Naive thymus-derived CD4-positive, alpha-beta T cell (primary cell): Measurements from ENCODE around the gene ACOXL. TPM values are rescaled to one million over a fixed set of nuclear protein-coding genes. Genes with fewer than 3 reads are reported as not detected.
A peak's percentile ranks its signal among the peaks of the same experiment; 100 is the strongest.

ENCODE experiments used
- ATAC-seq: fragments of 150-1000 bp; cut with Tn5 transposase; 2 replicates; pipeline ENCODE4 v1.10.0; 2021; ENCODE audit warnings: mild to moderate bottlenecking, moderate library complexity
- CTCF ChIA-PET: fragments of 350-600 bp; sonication (Branson Sonifier 250); formaldehyde crosslinking; loops from one replicate; lab custom pipeline; 2021; ENCODE audit warnings: antibody characterized with exemption; lab: Charles Lee
- POLR2A ChIA-PET: fragments of 350-600 bp; sonication (Branson Sonifier 250); formaldehyde crosslinking; loops from one replicate; lab custom pipeline; 2021; ENCODE audit warnings: antibody characterized with exemption, inconsistent platforms; lab: Charles Lee
- DNase-seq, 9 donors: peaks; one replicate each; pipeline versions ENCODE4 v3.0.0 to v3.0.0-alpha.2; 2020 to 2022; ENCODE audit warnings: mixed read lengths in 1 of 9
- H3K27ac ChIP-seq: one replicate; pipeline ENCODE4 v1.7.0; 2013; ENCODE audit warnings: mild to moderate bottlenecking, low read depth, low read length, moderate library complexity
- H3K27me3 ChIP-seq, 2 donors: one replicate each; pipeline ENCODE4 v1.7.0; 2013; ENCODE audit warnings: low read length in 2 of 2, mild to moderate bottlenecking in 2 of 2, moderate library complexity in 2 of 2; ENCODE audit not compliant: control insufficient read depth in 2 of 2, insufficient read depth in 2 of 2
- H3K36me3 ChIP-seq, 3 experiments: 1 replicate in 2 of 3; 2 replicates in 1 of 3; pipeline ENCODE4 v1.7.0; 2013; ENCODE audit warnings: low read length in 3 of 3, mild to moderate bottlenecking in 3 of 3, moderate library complexity in 1 of 3; ENCODE audit not compliant: insufficient read depth in 3 of 3, control insufficient read depth in 2 of 3
- H3K4me1 ChIP-seq, 2 donors: one replicate each; pipeline ENCODE4 v1.7.0; 2013; ENCODE audit warnings: low read length in 2 of 2, mild to moderate bottlenecking in 2 of 2, moderate library complexity in 1 of 2; ENCODE audit not compliant: control insufficient read depth in 2 of 2, insufficient read depth in 2 of 2
- H3K4me3 ChIP-seq: 2 replicates; pipeline ENCODE4 v1.7.0; 2013; ENCODE audit warnings: mild to moderate bottlenecking, low read length
- H3K9me3 ChIP-seq, 3 experiments: 1 replicate in 2 of 3; 2 replicates in 1 of 3; pipeline ENCODE4 v1.7.0; 2013; ENCODE audit warnings: low read length in 3 of 3; ENCODE audit not compliant: control insufficient read depth in 2 of 3
- H3K27ac Mint-ChIP-seq, 9 donors: one replicate each; pipeline ENCODE4 v1.8.0; 2020 to 2022; ENCODE audit warnings: mixed read lengths in 9 of 9, mild to moderate bottlenecking in 8 of 9, moderate library complexity in 5 of 9, inconsistent platforms in 2 of 9
- H3K27me3 Mint-ChIP-seq, 5 donors: one replicate each; pipeline ENCODE4 v1.8.0; 2021 to 2022; ENCODE audit warnings: mixed read lengths in 5 of 5, mild to moderate bottlenecking in 1 of 5
- H3K36me3 Mint-ChIP-seq, 5 donors: one replicate each; pipeline ENCODE4 v1.8.0; 2020 to 2022; ENCODE audit warnings: mixed read lengths in 5 of 5, mild to moderate bottlenecking in 3 of 5, inconsistent platforms in 1 of 5
- H3K4me1 Mint-ChIP-seq, 7 donors: one replicate each; pipeline ENCODE4 v1.8.0; 2020 to 2022; ENCODE audit warnings: mixed read lengths in 7 of 7, mild to moderate bottlenecking in 3 of 7, inconsistent platforms in 1 of 7
- H3K4me3 Mint-ChIP-seq, 10 donors: one replicate each; pipeline ENCODE4 v1.8.0; 2020 to 2022; ENCODE audit warnings: mild to moderate bottlenecking in 10 of 10, mixed read lengths in 10 of 10, moderate library complexity in 6 of 10, inconsistent platforms in 2 of 10
- H3K9me3 Mint-ChIP-seq, 11 donors: one replicate each; pipeline ENCODE4 v1.8.0; 2020 to 2022; ENCODE audit warnings: mixed read lengths in 11 of 11, mild to moderate bottlenecking in 4 of 11, inconsistent platforms in 1 of 11, moderate library complexity in 1 of 11
- intact Hi-C, 2 donors: fragments of 100-400 bp; cut with micrococcal nuclease; formaldehyde crosslinking; loops; one replicate each; pipeline ENCODE4 v1.15.1; 2023
- polyA plus RNA-seq, 2 donors: library from polyadenylated mRNA; unstranded; fragments of 300-500 nt; fragmentation: Illumina TruSeq; gene quantifications; one replicate each; pipeline ENCODE4 v1.2.3, GENCODE V29; 2021
- total RNA-seq, 6 experiments: library from RNA in 5 of 6; stranded (reverse) in 5 of 6; gene quantifications; 1 replicate in 5 of 6; 2 replicates in 1 of 6; pipeline ENCODE4 v1.2.3 and lab custom pipeline; 2021 to 2026

ACOXL gene
- total and polyA plus RNA-seq, 7 experiments from 2014 or later = 0.29 TPM; not detected in 6

DNA sequence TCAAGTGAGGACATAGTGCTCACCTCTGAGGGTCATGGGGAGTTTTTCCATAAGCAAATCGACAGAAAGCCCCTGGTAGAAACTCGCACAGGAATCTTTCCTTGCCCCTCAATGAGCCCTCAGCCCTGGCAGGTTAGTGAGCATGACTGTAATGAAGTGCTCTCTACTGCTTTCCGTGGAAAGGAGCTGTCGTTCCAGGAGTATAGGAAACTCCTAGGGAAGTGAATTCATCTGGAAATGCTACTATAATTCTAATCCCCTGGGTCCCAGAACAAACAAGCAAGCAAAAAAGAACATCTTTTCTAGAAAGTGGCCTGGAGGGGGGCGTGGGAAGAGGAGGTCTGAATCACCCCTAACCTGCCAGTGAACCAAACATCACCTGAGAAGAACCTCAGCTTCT is 406.5 kb downstream of the ACOXL start:
- no peak overlapping the region for H3K4me3 Mint-ChIP-seq
- Histone ChIP-seq H3K27ac (no peak overlapping the region), H3K9me3 (no peaks in the 10 kb centered on the region), H3K4me3 (no peak overlapping the region), H3K27me3 (no peaks in the 10 kb centered on the region), H3K4me1 (no peaks in the 10 kb centered on the region), H3K36me3 (peaks cover 0 to 8% (median 0%) of the 10 kb centered on the region in 3 experiments)
- intact Hi-C loops = no loop called here
- DNase-seq (no peak), ATAC-seq (no peak)
- POLR2A ChIA-PET = no interaction called here
- H3K4me1 Mint-ChIP-seq = peaks cover 15 to 34% (median 26%) of the 10 kb centered on the region in 7 donors
- CTCF ChIA-PET = no interaction called here
- H3K9me3 Mint-ChIP-seq = peaks cover 0 to 3% (median 0%) of the 10 kb centered on the region in 11 donors
- H3K36me3 Mint-ChIP-seq = peaks cover 6 to 54% (median 33%) of the 10 kb centered on the region in 5 donors
- H3K27ac Mint-ChIP-seq = peak overlapping the region in 1 of 9 donors; percentile 15
- peaks cover 0 to 5% (median 0%) of the 10 kb centered on the region in 5 donors for H3K27me3 Mint-ChIP-seq

DNA sequence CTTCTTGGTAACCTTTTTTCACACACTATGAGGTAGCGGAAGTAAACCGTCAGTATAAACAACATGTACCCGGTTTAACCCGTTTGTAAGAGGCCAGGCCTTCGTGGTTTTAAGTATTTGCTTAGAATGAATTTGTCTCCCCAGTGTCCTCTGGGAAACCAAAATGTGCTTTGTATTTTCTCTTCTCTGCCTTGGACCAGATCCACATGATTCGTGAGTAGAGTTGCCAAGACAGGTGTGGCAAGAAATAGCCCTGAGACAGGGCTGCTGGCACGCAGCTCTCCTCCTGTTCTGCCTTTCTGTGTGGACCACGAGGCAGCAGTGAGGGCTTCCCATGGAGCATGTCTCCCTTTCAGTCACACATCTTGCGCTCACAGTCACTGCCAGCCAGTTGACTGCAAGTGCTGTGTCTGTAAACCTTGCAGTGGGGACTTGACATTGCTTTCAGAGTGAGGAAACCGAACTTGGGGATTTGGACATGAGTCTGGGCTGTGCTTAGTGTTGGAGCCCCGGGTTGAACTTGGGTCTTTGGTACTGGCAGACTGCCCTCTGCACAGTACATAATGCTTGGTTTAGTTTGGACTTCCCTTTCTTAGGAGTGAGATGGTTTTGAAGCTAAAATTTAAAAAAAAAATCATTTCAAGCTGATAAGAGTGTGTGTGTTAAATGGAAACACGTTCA is 407.4 kb downstream of the ACOXL start:
- H3K27ac ChIP-seq = no peak overlapping the region
- peaks cover 0 to 8% (median 0%) of the 10 kb centered on the region in 3 experiments for H3K36me3 ChIP-seq
- H3K4me3 ChIP-seq = no peak overlapping the region
- Mint-ChIP-seq H3K36me3 (peaks cover 6 to 56% (median 36%) of the 10 kb centered on the region in 5 donors), H3K27ac (peak overlapping the region in 1 of 9 donors; percentile 2), H3K9me3 (peaks cover 0 to 3% (median 0%) of the 10 kb centered on the region in 11 donors), H3K4me1 (peaks cover 11 to 27% (median 17%) of the 10 kb centered on the region in 7 donors), H3K4me3 (no peak overlapping the region), H3K27me3 (peaks cover 0 to 5% (median 0%) of the 10 kb centered on the region in 5 donors)
- no peaks in the 10 kb centered on the region for H3K4me1 ChIP-seq
- H3K27me3 ChIP-seq = no peaks in the 10 kb centered on the region
- DNase-seq = no peak
- no peaks in the 10 kb centered on the region for H3K9me3 ChIP-seq
- CTCF ChIA-PET = no interaction called here
- ATAC-seq = no peak
- intact Hi-C loops = no loop called here
- POLR2A ChIA-PET = no interaction called here

- ATAC-seq (no peak), DNase-seq (no peak)
- Histone ChIP-seq H3K4me3 (no peak overlapping the region), H3K4me1 (no peaks in the 10 kb centered on the region), H3K9me3 (no peaks in the 10 kb centered on the region), H3K27me3 (no peaks in the 10 kb centered on the region), H3K36me3 (peaks cover 0 to 8% (median 0%) of the 10 kb centered on the region in 3 experiments), H3K27ac (no peak overlapping the region)
- H3K4me1 Mint-ChIP-seq = peaks cover 8 to 25% (median 12%) of the 10 kb centered on the region in 7 donors
- H3K4me3 Mint-ChIP-seq = no peak overlapping the region
- H3K27me3 Mint-ChIP-seq = peaks cover 0 to 5% (median 0%) of the 10 kb centered on the region in 5 donors
- peaks cover 0 to 3% (median 0%) of the 10 kb centered on the region in 11 donors for H3K9me3 Mint-ChIP-seq
- intact Hi-C loops = no loop called here
- H3K27ac Mint-ChIP-seq = no peak overlapping the region
- CTCF ChIA-PET = no interaction called here
- POLR2A ChIA-PET = no interaction called here
- peaks cover 6 to 58% (median 36%) of the 10 kb centered on the region in 5 donors for H3K36me3 Mint-ChIP-seq
Measured at GRCh38 chr2:111140815-111141214, 408.4 kb downstream of the ACOXL start.

DNA sequence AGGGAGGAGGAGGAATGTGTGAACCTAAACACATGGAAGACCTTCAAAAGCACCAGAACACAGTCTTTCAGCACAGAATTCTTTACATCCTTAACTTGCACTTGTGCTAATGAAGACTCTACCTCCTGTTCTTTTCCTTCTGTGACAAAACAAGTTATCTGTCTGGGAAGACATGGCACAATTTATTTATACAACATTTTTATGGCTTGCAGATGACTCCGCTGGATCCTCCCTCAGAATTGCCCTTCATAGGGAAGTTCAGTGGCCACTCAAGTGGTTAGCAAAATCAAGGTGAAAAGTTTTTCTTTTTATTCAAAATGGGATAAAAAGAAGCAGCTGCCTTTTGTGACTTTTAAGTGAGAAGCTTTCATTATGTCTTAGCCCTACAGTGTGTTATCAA is 409.7 kb downstream of the ACOXL start:
- Mint-ChIP-seq H3K4me3 (no peak overlapping the region), H3K4me1 (peaks cover 8 to 25% (median 13%) of the 10 kb centered on the region in 7 donors), H3K27me3 (peaks cover 0 to 5% (median 0%) of the 10 kb centered on the region in 5 donors), H3K27ac (no peak overlapping the region), H3K9me3 (peaks cover 0 to 3% (median 0%) of the 10 kb centered on the region in 11 donors), H3K36me3 (peaks cover 4 to 53% (median 35%) of the 10 kb centered on the region in 5 donors)
- CTCF ChIA-PET = no interaction called here
- no peaks in the 10 kb centered on the region for H3K4me1 ChIP-seq
- peaks cover 0 to 8% (median 0%) of the 10 kb centered on the region in 3 experiments for H3K36me3 ChIP-seq
- DNase-seq (no peak), ATAC-seq (no peak)
- H3K4me3 ChIP-seq = no peak overlapping the region
- POLR2A ChIA-PET = no interaction called here
- no peaks in the 10 kb centered on the region for H3K27me3 ChIP-seq
- no peaks in the 10 kb centered on the region for H3K9me3 ChIP-seq
- intact Hi-C loops = no loop called here
- H3K27ac ChIP-seq = no peak overlapping the region

- H3K36me3 Mint-ChIP-seq = peaks cover 0 to 48% (median 31%) of the 10 kb centered on the region in 5 donors
Measured at GRCh38 chr2:111143107-111143842, 410.9 kb downstream of the ACOXL start.

GRCh38 chr2:111143843-111144198 is 411.4 kb downstream of the ACOXL start:
- Histone ChIP-seq H3K4me3 (no peak overlapping the region), H3K4me1 (no peaks in the 10 kb centered on the region), H3K27me3 (no peaks in the 10 kb centered on the region), H3K27ac (no peak overlapping the region), H3K9me3 (no peaks in the 10 kb centered on the region), H3K36me3 (peaks cover 0 to 8% (median 0%) of the 10 kb centered on the region in 3 experiments)
- H3K4me3 Mint-ChIP-seq = no peak overlapping the region
- intact Hi-C loops = no loop called here
- peaks cover 0 to 3% (median 0%) of the 10 kb centered on the region in 11 donors for H3K9me3 Mint-ChIP-seq
- H3K27me3 Mint-ChIP-seq = peaks cover 0 to 5% (median 0%) of the 10 kb centered on the region in 5 donors
- DNase-seq = no peak
- ChIA-PET CTCF (interaction anchor here (0.6 kb wide), 1 partner anchor 24 kb away, joined by 4 read pairs; no protein-coding TSS in a partner anchor), POLR2A (no interaction called here)
- peaks cover 8 to 33% (median 22%) of the 10 kb centered on the region in 7 donors for H3K4me1 Mint-ChIP-seq
- no peak for ATAC-seq
- H3K27ac Mint-ChIP-seq = no peak overlapping the region
- peaks cover 0 to 42% (median 31%) of the 10 kb centered on the region in 5 donors for H3K36me3 Mint-ChIP-seq

More at GRCh38 chr2:111143107-111143842, 410.9 kb downstream of the ACOXL start:
- intact Hi-C loops = no loop called here
- H3K27me3 Mint-ChIP-seq = peaks cover 0 to 5% (median 0%) of the 10 kb centered on the region in 5 donors
- Histone ChIP-seq H3K9me3 (no peaks in the 10 kb centered on the region), H3K27me3 (no peaks in the 10 kb centered on the region), H3K27ac (no peak overlapping the region), H3K36me3 (peaks cover 0 to 8% (median 0%) of the 10 kb centered on the region in 3 experiments), H3K4me3 (no peak overlapping the region), H3K4me1 (no peaks in the 10 kb centered on the region)
- CTCF ChIA-PET = interaction anchor here (0.6 kb wide), 1 partner anchor 24 kb away, joined by 4 read pairs; no protein-coding TSS in a partner anchor
- no peak for DNase-seq
- POLR2A ChIA-PET = no interaction called here
- peaks cover 0 to 3% (median 0%) of the 10 kb centered on the region in 11 donors for H3K9me3 Mint-ChIP-seq
- H3K4me3 Mint-ChIP-seq = no peak overlapping the region
- H3K4me1 Mint-ChIP-seq = peaks cover 8 to 33% (median 19%) of the 10 kb centered on the region in 7 donors
- no peak for ATAC-seq
- H3K27ac Mint-ChIP-seq = peak overlapping the region in 1 of 9 donors; percentile 42
